Retinal pigment epithelial cell (primary cell): ENCODE data around the gene HASPIN.

Experiments
- DNase-seq: peaks from one replicate; pipeline ENCODE4 v3.0.0-alpha.2; 2010; ENCODE audit warnings: low read depth
- H3K4me3 ChIP-seq: 2 replicates; pipeline ENCODE4 v1.5.1; 2011; ENCODE audit warnings: mild to moderate bottlenecking, low read length, control low read depth, moderate library complexity
- CTCF ChIP-seq: conservative IDR thresholded peaks from 2 replicates; pipeline ENCODE4 v1.5.1; 2011; ENCODE audit warnings: low read depth, low read length, control low read depth, inconsistent platforms

The HASPIN gene

GRCh38 chr17:3766779-3767178 lies 43.1 kb downstream of the HASPIN start:
- no peak for TF ChIP-seq CTCF
- DNase-seq: no peak
- no peak overlapping the region for H3K4me3 ChIP-seq

GRCh38 chr17:3768341-3768740 lies 44.6 kb downstream of the HASPIN start:
- DNase-seq: no peak
- TF ChIP-seq CTCF: no peak
- no peak overlapping the region for H3K4me3 ChIP-seq

- no peak for TF ChIP-seq CTCF
- DNase-seq: no peak
- H3K4me3 ChIP-seq: no peak overlapping the region
Measured at GRCh38 chr17:3768769-3769168, 45.1 kb downstream of the HASPIN start.

- DNase-seq: no peak
- TF ChIP-seq CTCF: no peak
Measured at GRCh38 chr17:3770466-3770865, 46.8 kb downstream of the HASPIN start.

GRCh38 chr17:3771140-3771539 lies 47.4 kb downstream of the HASPIN start:
- DNase-seq: no peak
- H3K4me3 ChIP-seq: no peak overlapping the region
- no peak for TF ChIP-seq CTCF

More at GRCh38 chr17:3770466-3770865, 46.8 kb downstream of the HASPIN start:
- no peak overlapping the region for H3K4me3 ChIP-seq

- TF ChIP-seq CTCF: no peak
- DNase-seq: no peak
- H3K4me3 ChIP-seq: no peak overlapping the region
Measured at GRCh38 chr17:3772764-3773163, 49.1 kb downstream of the HASPIN start.

- no peak overlapping the region for H3K4me3 ChIP-seq
- DNase-seq: no peak
- TF ChIP-seq CTCF: no peak
Measured at GRCh38 chr17:3773511-3773910, 49.8 kb downstream of the HASPIN start.
